Activated CD4-positive, alpha-beta T cell treated with anti-CD3 and anti-CD28 coated beads for 24 hours (primary cell): Measurements from ENCODE around the gene ATOSB.
A peak's percentile ranks its signal among the peaks of the same experiment; 100 is the strongest.

Experiments
- DNase-seq, 2 donors: peaks; one replicate each; pipeline ENCODE4 v3.0.0-alpha.2; 2020; ENCODE audit warnings: low read depth in 2 of 2

ATOSB gene

GRCh38 chr9:35089434-35089833 is 26.2 kb downstream of the ATOSB start:
- DNase-seq, result no peak

GRCh38 chr9:35085078-35085477 is 30.6 kb downstream of the ATOSB start:
- no peak for DNase-seq

GRCh38 chr9:35079426-35080341 is 36.0 kb downstream of the ATOSB start, which contains the start of gene FANCG:
Gene FANCG, minus strand, starts transcription at chr9:35079942. Its CDS starts 418 bp downstream, at chr9:35079524.
- peak; percentile 63 to 78 for DNase-seq

- DNase-seq, result no peak
Measured at GRCh38 chr9:35079041-35079425, 36.6 kb downstream of the ATOSB start.

- no peak for DNase-seq
Measured at GRCh38 chr9:35078066-35078465, 37.6 kb downstream of the ATOSB start.

GRCh38 chr9:35076848-35077247 is 38.8 kb downstream of the ATOSB start:
- DNase-seq, result no peak

GRCh38 chr9:35075358-35075757 is 40.3 kb downstream of the ATOSB start:
- DNase-seq, result no peak

GRCh38 chr9:35074791-35075190 is 40.9 kb downstream of the ATOSB start:
- no peak for DNase-seq

GRCh38 chr9:35074141-35074540 is 41.5 kb downstream of the ATOSB start:
- DNase-seq, result no peak

GRCh38 chr9:35073279-35073612 is 42.4 kb downstream of the ATOSB start:
- no peak for DNase-seq

GRCh38 chr9:35072461-35073278 is 43.0 kb downstream of the ATOSB start, which contains the start of gene VCP:
Gene VCP, minus strand, starts transcription at chr9:35072625. Its CDS starts 272 bp downstream, at chr9:35072353.
- peak; percentile 91 to 93 for DNase-seq

GRCh38 chr9:35071814-35072460 is 43.7 kb downstream of the ATOSB start:
- DNase-seq, result peak; percentile 51 to 58

GRCh38 chr9:35070823-35071813 is 44.5 kb downstream of the ATOSB start:
- no peak for DNase-seq

- DNase-seq, result no peak
Measured at GRCh38 chr9:35069020-35069419, 46.6 kb downstream of the ATOSB start.

GRCh38 chr9:35067056-35067455 is 48.6 kb downstream of the ATOSB start:
- no peak for DNase-seq

- no peak for DNase-seq
Measured at GRCh38 chr9:35060548-35061207, 55.0 kb downstream of the ATOSB start.

GRCh38 chr9:35059438-35059837 is 56.2 kb downstream of the ATOSB start:
- DNase-seq, result no peak

GRCh38 chr9:35057271-35057620 is 58.4 kb downstream of the ATOSB start:
- DNase-seq, result no peak

- no peak for DNase-seq
Measured at GRCh38 chr9:35056571-35057270, 58.9 kb downstream of the ATOSB start.
